HS-5 (cell line): ENCODE results near the gene LBHD2.

Experiments used
- DNase-seq: peaks from one replicate; pipeline ENCODE4 v3.0.0-alpha.2; 2012; ENCODE audit warnings: low read depth

Gene LBHD2

GRCh38 chr14:103068351-103069073 lies 15.5 kb upstream of the LBHD2 start:
- DNase-seq: no peak

- no peak for DNase-seq
Observed at GRCh38 chr14:103070263-103070885, 13.6 kb upstream of the LBHD2 start.

- DNase-seq: no peak
Observed at GRCh38 chr14:103070971-103071542, 13.0 kb upstream of the LBHD2 start.

- no peak for DNase-seq
Observed at GRCh38 chr14:103071544-103072251, 12.3 kb upstream of the LBHD2 start.

GRCh38 chr14:103072595-103073366 lies 11.2 kb upstream of the LBHD2 start:
- no peak for DNase-seq

GRCh38 chr14:103073367-103073875 lies 10.6 kb upstream of the LBHD2 start:
- no peak for DNase-seq

- no peak for DNase-seq
Observed at GRCh38 chr14:103073876-103074728, 9.9 kb upstream of the LBHD2 start.

GRCh38 chr14:103074729-103075367 lies 9.2 kb upstream of the LBHD2 start:
- DNase-seq: no peak

- peak; percentile 31 for DNase-seq
Observed at GRCh38 chr14:103078420-103078749, 5.6 kb upstream of the LBHD2 start.

- DNase-seq: no peak
Observed at GRCh38 chr14:103078860-103079587, 5.0 kb upstream of the LBHD2 start.

- DNase-seq: no peak
Observed at GRCh38 chr14:103081951-103082350, 2.1 kb upstream of the LBHD2 start.

GRCh38 chr14:103085106-103086091 lies 1.4 kb downstream of the LBHD2 start:
- DNase-seq: no peak

- DNase-seq: no peak
Observed at GRCh38 chr14:103086771-103087342, 2.8 kb downstream of the LBHD2 start.

GRCh38 chr14:103087343-103087835 lies 3.4 kb downstream of the LBHD2 start:
- no peak for DNase-seq

GRCh38 chr14:103088921-103089320 lies 4.9 kb downstream of the LBHD2 start:
- no peak for DNase-seq

GRCh38 chr14:103089386-103090335 lies 5.7 kb downstream of the LBHD2 start:
- DNase-seq: no peak

GRCh38 chr14:103090481-103091020 lies 6.5 kb downstream of the LBHD2 start:
- DNase-seq: no peak
